Activated gamma-delta T cell (primary cell): ENCODE results near the gene PDLIM5.

Experiments used
- DNase-seq: peaks from one replicate; lab custom pipeline; 2025; lab: John Stamatoyannopoulos, UW

The PDLIM5 gene

GRCh38 chr4:94701631-94702300 lies 250.0 kb downstream of the PDLIM5 start:
- no peak for DNase-seq

DNA sequence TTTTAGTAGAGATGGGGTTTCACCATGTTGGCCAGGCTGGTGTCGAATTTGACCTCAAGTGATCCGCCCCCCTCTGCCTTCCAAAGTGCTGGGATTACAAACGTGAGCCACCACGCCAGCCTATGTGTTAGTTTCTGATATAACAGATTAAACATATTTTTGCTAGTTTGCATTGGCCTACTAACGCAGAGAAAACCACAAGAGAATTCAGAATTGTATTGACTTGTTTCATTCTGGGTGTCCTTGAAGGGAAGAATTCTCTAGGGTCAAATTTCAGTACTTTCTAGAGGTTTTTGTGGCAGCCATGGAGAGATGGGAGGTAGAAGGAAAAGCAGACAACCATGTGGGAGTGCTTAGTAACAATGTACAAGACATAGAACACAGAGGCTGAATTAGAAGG lies 259.9 kb downstream of the PDLIM5 start:
- DNase-seq: no peak

DNA sequence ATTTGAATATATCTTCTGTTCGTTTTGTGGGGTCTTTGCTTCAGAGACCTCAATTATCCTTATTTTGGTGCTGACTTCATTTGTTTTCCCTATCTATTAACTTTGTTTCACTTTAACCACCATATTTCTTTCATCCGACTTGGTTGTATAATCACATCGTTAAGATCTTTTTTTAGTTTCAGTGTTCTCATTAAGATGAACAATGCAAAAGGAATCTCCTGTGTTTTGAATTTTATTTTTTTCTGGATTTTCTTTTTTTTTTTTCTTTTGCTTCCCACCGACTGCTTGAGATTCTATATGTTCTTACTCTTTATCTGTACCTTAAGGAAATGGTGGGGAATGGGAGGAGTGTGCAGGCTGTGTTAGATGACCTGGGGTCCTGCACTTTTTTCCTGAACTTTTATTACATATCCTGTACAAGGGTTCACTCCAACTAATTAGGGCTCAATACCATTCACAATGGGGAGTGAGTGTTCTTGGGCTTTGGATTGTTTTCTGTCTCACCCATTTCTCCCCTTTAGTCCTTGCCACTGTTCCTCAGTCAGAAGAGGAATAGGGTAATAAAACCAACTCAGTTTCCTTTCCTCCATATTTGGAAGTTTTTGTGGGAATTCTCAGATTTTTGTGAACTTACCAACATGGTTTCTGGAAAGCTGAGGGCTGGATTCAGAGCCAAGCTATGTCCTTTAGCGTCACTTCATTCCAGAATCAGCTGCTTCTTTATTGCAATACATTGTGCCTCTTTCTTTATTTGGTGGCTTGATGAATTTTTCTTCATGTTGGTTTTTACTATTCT lies 262.8 kb downstream of the PDLIM5 start:
- DNase-seq: no peak

GRCh38 chr4:94715726-94716125 lies 264.0 kb downstream of the PDLIM5 start:
- DNase-seq: no peak
